Activated CD4-positive, alpha-beta memory T cell treated with anti-CD3 and anti-CD28 coated beads, Interleukin-2, amount 10 ng/mL, durations not matched to agents 7 days and 5 days (primary cell): Measurements from ENCODE around the gene ZDHHC14. TPM values are rescaled to one million over a fixed set of nuclear protein-coding genes. Genes with fewer than 3 reads are reported as not detected.
"Not testable (repeated sequence)": the region's sequence is repeated elsewhere in the genome, so short reads cannot be mapped to it uniquely, and the experiment has no call there.

ENCODE experiments used
- CTCF ChIA-PET: fragments of 350-600 bp; sonication (Branson Sonifier 250); formaldehyde crosslinking; loops from one replicate; lab custom pipeline; 2021; ENCODE audit warnings: antibody characterized with exemption, inconsistent platforms; lab: Charles Lee
- POLR2A ChIA-PET: fragments of 350-600 bp; sonication (Branson Sonifier 250); formaldehyde crosslinking; loops from one replicate; lab custom pipeline; 2021; ENCODE audit warnings: antibody characterized with exemption; lab: Charles Lee
- DNase-seq: peaks from one replicate; pipeline ENCODE4 v3.0.0-alpha.2; 2020
- H3K27ac Mint-ChIP-seq: one replicate; pipeline ENCODE4 v1.8.0; 2021; ENCODE audit warnings: mild to moderate bottlenecking, mixed read lengths
- H3K27me3 Mint-ChIP-seq: one replicate; pipeline ENCODE4 v1.8.0; 2021; ENCODE audit warnings: mixed read lengths
- H3K36me3 Mint-ChIP-seq: one replicate; pipeline ENCODE4 v1.8.0; 2021; ENCODE audit warnings: low read depth, mixed read lengths
- H3K4me1 Mint-ChIP-seq: one replicate; pipeline ENCODE4 v1.8.0; 2021; ENCODE audit warnings: mixed read lengths
- H3K4me3 Mint-ChIP-seq: one replicate; pipeline ENCODE4 v1.8.0; 2021; ENCODE audit warnings: mild to moderate bottlenecking, mixed read lengths
- H3K9me3 Mint-ChIP-seq: one replicate; pipeline ENCODE4 v1.8.0; 2021; ENCODE audit warnings: mixed read lengths
- total RNA-seq, 2 experiments: library from RNA; stranded (reverse); gene quantifications; one replicate each; pipeline ENCODE4 v1.2.3, GENCODE V29; 2021

Gene ZDHHC14
- total RNA-seq, 2 experiments from 2014 or later, result 8.1 to 8.7 TPM

DNA sequence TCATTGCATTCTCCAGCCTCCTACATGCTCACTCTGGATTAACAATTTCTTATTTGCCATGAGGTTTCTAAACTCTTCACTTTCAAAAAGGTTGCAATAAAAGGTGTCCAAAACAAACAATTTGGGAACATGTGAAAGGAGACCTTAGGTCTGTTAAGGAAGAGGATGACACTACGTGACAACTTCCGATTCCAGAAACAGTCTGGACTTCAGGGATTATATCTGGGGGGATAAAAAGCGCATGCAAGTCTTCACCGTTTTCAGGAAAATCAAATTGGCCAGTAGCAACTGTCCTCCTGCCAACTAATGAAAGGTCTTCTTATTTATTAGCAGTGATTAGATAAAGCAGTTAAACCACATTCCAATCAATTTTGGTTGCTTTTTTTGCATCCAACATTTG, 1.8 kb downstream of the ZDHHC14 start:
- Mint-ChIP-seq H3K36me3 (peaks cover 7% of the 10 kb centered on the region), H3K4me3 (peak overlapping the region; percentile 83), H3K27me3 (peaks cover 3% of the 10 kb centered on the region), H3K27ac (peak overlapping the region; percentile 6), H3K9me3 (no peaks in the 10 kb centered on the region), H3K4me1 (peaks cover 33% of the 10 kb centered on the region)
- POLR2A ChIA-PET, result interaction anchor here (1.5 kb wide), 1 partner anchor 104 kb away, joined by 3 read pairs; no protein-coding TSS in a partner anchor
- CTCF ChIA-PET, result no interaction called here
- no peak for DNase-seq

DNA sequence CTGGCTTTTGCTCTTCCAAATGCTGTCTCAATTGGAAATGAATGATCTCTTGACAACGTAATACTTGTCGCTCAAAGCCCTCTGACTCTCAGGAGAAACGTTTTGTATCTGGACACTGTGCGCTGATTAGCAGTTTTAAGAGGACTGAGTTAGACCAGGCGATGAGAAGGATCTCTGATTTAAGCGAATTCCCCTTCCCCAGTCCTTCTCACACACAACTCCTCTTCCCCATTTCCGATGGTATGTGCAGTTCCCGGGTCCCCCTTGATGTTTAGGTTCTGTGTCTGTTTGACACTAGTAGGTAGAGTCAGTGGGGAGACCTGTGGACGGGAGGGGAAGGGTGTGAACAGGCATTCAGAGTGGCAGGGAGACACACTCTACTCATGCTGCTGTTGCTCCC, 2.5 kb downstream of the ZDHHC14 start:
- no peak for DNase-seq
- Mint-ChIP-seq H3K27ac (no peak overlapping the region), H3K9me3 (no peaks in the 10 kb centered on the region), H3K4me1 (peaks cover 33% of the 10 kb centered on the region), H3K27me3 (peaks cover 3% of the 10 kb centered on the region), H3K36me3 (peaks cover 7% of the 10 kb centered on the region), H3K4me3 (peak overlapping the region; percentile 22)
- POLR2A ChIA-PET, result interaction anchor here (0.9 kb wide), 1 partner anchor 153 kb away, joined by 3 read pairs; no protein-coding TSS in a partner anchor
- CTCF ChIA-PET, result no interaction called here

DNA sequence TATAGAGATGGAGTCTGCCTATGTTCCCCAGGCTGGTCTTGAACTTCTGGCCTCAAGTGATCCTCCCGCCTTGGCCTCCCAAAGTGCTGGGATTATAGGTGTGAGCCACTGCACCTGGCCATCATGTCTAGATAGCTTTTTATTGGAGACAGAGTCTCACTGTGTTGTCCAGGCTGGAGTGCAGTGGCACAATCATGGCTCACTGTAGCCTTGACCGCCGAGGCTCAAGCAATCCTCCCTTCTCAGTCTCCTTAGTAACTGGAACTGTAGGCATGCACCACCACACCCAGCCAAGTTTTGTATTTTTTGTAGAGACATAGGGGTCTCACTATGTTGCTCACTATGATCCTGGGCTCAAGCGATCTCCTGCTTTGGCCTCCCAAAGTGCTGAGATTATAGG, 4.0 kb downstream of the ZDHHC14 start:
- Mint-ChIP-seq H3K4me1 (peaks cover 23% of the 10 kb centered on the region), H3K36me3 (peaks cover 16% of the 10 kb centered on the region)
- DNase-seq, POLR2A ChIA-PET, H3K27me3 Mint-ChIP-seq, H3K9me3 Mint-ChIP-seq, H3K27ac Mint-ChIP-seq, H3K4me3 Mint-ChIP-seq: not testable (repeated sequence)
- CTCF ChIA-PET, result interaction anchor here (1.5 kb wide), 1 partner anchor 26 kb away, joined by 3 read pairs; no protein-coding TSS in a partner anchor

DNA sequence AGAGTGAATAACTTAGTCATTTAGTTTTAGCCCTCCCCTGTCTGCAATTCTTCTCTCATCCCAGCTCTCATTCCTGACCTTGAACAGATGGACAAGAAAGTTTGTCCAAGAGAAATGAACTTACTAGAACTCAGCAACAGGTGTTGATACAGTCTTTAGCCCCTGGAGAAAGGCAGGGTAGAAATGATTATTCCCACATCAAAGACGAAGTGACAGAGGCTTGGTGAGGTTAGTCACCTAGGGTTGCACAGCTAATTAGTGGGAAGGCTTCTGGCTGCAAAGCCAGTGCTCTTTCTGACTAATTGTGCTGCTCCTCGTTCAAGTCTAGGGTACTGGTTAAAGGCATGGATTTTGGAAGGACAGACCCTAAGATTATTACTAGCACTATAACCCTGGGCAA, 4.5 kb downstream of the ZDHHC14 start:
- Mint-ChIP-seq H3K4me1 (peaks cover 23% of the 10 kb centered on the region), H3K36me3 (peaks cover 20% of the 10 kb centered on the region), H3K4me3 (no peak overlapping the region), H3K9me3 (peaks cover 7% of the 10 kb centered on the region), H3K27me3 (peaks cover 3% of the 10 kb centered on the region), H3K27ac (no peak overlapping the region)
- no peak for DNase-seq
- POLR2A ChIA-PET, result no interaction called here
- CTCF ChIA-PET, result interaction anchor here (1.5 kb wide), 1 partner anchor 26 kb away, joined by 3 read pairs; no protein-coding TSS in a partner anchor

DNA sequence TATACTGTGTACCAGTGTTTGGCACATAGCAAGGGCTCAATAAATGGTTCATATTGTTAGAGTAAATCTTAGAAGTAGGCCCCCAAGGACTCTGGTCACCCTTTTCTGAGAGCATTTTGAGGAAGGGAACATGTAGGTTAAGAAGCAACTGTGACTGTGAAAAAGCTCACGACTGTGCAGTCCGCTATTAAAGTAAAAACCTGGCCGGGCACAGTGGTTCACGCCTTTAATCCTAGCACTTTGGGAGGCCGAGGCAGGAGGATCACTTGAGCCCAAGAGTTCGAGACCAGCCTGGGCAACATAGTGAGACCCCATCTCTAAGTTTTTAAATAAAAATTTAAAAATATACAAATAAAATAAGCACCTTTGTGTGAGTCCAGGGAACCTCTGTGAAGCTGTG, 5.0 kb downstream of the ZDHHC14 start:
- peaks cover 23% of the 10 kb centered on the region for H3K4me1 Mint-ChIP-seq
- H3K4me3 Mint-ChIP-seq, result no peak overlapping the region
- peaks cover 3% of the 10 kb centered on the region for H3K27me3 Mint-ChIP-seq
- peaks cover 11% of the 10 kb centered on the region for H3K9me3 Mint-ChIP-seq
- ChIA-PET CTCF (no interaction called here), POLR2A (no interaction called here)
- H3K27ac Mint-ChIP-seq, result no peak overlapping the region
- DNase-seq, result no peak
- peaks cover 24% of the 10 kb centered on the region for H3K36me3 Mint-ChIP-seq

DNA sequence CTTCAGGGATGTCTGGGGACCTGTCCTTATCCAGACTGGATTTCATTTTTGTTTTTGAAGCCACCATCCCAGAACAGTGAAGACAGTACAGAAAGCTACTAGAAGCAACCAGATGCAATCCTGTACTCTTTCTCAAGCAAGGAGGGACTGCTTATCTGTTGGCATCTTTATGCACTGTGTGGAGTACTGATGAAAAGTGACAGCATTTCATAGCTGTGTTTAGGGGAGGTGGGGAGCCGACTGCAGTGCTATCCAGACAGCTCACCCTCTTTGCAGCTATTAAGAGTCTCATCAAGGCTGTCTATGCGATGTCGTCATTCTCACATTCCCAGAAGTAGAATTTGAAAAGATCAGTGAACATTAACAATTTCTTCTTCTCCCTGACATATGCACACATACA, 5.5 kb downstream of the ZDHHC14 start:
- POLR2A ChIA-PET, result no interaction called here
- H3K4me3 Mint-ChIP-seq, result no peak overlapping the region
- H3K4me1 Mint-ChIP-seq, result peaks cover 23% of the 10 kb centered on the region
- peaks cover 15% of the 10 kb centered on the region for H3K9me3 Mint-ChIP-seq
- CTCF ChIA-PET, result no interaction called here
- H3K36me3 Mint-ChIP-seq, result peaks cover 27% of the 10 kb centered on the region
- no peak overlapping the region for H3K27ac Mint-ChIP-seq
- DNase-seq, result no peak
- H3K27me3 Mint-ChIP-seq, result peaks cover 3% of the 10 kb centered on the region

DNA sequence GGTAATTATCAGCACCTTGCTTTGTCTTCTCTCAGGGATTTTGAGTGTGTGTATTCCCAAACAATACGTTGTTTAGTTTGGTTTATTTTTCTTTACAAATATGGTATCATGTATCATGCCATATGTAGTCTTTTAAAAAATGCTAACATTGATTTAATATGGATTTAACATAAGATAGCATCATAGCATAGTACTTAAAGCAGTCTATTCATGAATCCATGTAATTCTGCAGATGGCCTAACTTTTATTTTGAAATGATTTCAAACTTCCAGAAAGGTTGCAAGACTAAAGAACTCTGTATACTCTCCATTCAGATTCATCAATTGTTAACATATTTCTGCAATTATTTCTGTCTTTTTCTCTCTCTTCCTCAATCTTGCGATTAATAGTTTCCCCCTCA, 7.9 kb downstream of the ZDHHC14 start:
- peaks cover 24% of the 10 kb centered on the region for H3K9me3 Mint-ChIP-seq
- POLR2A ChIA-PET, result no interaction called here
- peaks cover 32% of the 10 kb centered on the region for H3K36me3 Mint-ChIP-seq
- no peak overlapping the region for H3K27ac Mint-ChIP-seq
- H3K4me3 Mint-ChIP-seq, result no peak overlapping the region
- peaks cover 3% of the 10 kb centered on the region for H3K27me3 Mint-ChIP-seq
- H3K4me1 Mint-ChIP-seq, result peaks cover 11% of the 10 kb centered on the region
- DNase-seq, result no peak
- CTCF ChIA-PET, result no interaction called here

DNA sequence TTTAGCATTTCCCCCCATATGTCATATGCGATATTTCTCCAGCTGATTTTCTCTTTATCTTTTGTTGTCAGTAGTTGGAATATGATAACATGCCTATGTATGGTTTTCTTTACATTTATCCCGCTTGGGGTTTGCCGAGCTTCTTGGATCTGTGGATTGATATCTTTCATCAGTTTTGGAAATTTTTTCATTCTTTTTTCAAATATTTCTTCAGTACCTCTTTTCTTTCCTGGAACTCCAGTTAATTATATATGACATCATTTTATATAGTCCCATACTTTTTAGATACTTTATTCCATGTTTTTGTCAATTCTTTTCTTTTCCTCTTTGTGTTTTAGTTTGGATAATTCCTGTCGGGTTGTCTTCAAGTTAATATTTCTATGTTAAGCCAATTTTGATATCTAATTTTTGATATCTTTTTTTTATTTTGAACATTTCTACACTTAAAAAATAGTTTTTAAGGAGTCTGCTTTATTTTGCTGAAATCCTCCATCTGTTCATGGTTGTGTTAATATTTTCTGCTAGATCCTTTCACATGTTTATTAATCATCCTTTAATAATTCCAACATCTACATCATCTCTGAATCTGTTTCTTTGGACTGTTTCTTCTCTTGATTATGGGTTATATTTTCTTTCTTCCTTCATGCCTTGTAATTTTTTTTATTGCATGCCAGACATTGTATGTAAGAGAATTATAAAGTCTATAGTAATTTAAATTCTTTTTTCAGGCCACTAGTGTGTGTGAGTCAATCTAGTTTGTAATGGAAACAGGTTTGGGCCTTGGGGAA, 9.5 kb downstream of the ZDHHC14 start:
- Mint-ChIP-seq H3K27ac (no peak overlapping the region), H3K4me3 (no peak overlapping the region), H3K9me3 (peaks cover 24% of the 10 kb centered on the region), H3K4me1 (peaks cover 2% of the 10 kb centered on the region), H3K27me3 (no peaks in the 10 kb centered on the region), H3K36me3 (peaks cover 34% of the 10 kb centered on the region)
- ChIA-PET POLR2A (no interaction called here), CTCF (no interaction called here)
- DNase-seq, result no peak

DNA sequence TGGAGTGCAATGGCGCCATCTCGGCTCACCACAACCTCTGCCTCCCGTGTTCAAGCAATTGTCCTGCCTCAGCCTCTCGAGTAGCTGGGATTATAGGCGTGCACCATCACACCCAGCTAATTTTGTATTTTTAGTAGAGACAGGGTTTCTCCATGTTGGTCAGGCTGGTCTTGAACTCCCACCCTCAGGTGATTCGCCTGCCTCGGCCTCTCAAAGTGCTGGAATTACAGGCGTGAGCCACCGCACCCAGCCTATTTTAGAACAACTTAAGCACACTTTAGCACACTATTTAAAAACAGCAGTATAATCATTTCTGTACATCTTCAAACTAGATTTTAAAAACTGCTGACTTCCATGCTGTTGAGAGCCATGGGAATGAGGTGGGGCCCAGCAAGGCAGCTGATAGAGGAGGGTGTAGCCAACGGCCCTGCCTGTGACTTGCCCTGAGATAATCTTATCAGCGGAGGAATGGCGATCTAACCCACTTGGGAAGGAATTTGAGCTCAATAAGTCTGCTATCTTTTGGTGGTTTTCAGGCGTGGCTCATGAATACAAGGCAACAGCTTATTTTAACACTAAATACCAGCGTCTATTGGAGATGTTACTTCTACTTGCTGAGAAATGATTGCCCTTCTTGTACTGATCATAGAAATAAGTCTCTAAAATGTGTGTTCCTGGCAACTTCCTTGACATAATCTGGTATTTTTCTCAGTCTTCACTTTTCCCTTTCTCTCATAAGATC, 12.1 kb downstream of the ZDHHC14 start:
- CTCF ChIA-PET, result no interaction called here

DNA sequence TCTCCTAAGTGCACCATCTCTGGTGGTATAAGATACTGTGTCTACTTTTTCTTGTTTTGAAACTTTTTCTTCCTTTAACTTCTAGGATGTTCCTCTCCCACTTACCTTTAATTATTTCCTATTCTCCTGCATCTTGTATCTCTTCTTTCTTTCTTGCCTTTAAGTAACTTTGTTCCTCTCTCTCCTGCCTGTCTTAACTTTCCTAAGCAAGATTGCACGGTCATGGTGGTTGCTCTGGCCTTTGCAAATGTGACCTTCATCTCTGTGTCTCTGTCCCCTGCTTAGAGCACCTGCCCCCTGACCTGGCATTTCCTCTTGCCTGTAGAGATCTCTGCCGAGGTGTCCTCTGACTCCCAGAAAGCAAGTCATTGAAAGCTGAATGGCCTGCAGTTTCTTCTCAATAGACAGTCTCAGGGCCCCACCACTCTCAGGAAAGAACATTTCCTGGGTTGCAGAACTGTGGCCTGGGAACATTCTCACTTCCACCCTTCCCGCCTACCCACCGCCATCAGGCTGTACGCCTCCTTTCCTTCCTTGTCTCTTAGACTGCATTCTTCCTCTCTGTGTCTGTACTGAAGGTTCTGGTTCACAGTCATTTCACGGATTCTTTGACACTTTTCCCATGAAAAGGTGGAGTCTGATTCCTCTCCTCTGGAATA, 12.8 kb downstream of the ZDHHC14 start:
- ChIA-PET POLR2A (no interaction called here), CTCF (no interaction called here)
- Mint-ChIP-seq H3K27me3 (no peaks in the 10 kb centered on the region), H3K27ac (no peak overlapping the region), H3K4me1 (no peaks in the 10 kb centered on the region), H3K4me3 (no peak overlapping the region), H3K9me3 (peaks cover 24% of the 10 kb centered on the region), H3K36me3 (peaks cover 32% of the 10 kb centered on the region)
- no peak for DNase-seq

More for the DNA sequence above, 12.1 kb downstream of the ZDHHC14 start:
- Mint-ChIP-seq H3K4me1 (no peaks in the 10 kb centered on the region), H3K9me3 (peaks cover 24% of the 10 kb centered on the region), H3K27ac (no peak overlapping the region), H3K36me3 (peaks cover 34% of the 10 kb centered on the region), H3K27me3 (no peaks in the 10 kb centered on the region), H3K4me3 (no peak overlapping the region)
- no peak for DNase-seq
- POLR2A ChIA-PET, result no interaction called here

DNA sequence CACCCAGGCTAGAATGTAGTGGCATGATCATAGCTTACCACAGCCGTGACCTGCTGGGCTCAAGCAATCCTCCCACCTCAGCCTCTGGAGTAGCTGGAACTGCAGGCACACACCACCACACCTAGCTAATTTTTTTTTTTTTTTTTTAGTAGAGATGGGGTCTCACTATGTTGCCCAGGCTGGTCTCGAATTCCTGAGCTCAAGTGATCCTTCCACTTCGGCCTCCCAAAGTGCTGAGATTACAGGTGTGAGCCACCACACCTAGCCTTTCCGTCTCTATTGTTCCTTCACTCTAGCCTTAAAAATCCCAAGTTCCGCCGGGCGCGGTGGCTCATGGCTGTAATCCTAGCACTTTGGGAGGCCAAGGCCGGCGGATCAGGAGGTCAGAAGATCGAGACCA, 14.2 kb downstream of the ZDHHC14 start:
- CTCF ChIA-PET, result interaction anchor here (1.4 kb wide), 1 partner anchor 20 kb away, joined by 3 read pairs; no protein-coding TSS in a partner anchor
- DNase-seq, H3K27ac Mint-ChIP-seq, H3K4me3 Mint-ChIP-seq, H3K4me1 Mint-ChIP-seq, H3K27me3 Mint-ChIP-seq: not testable (repeated sequence)
- Mint-ChIP-seq H3K9me3 (peaks cover 20% of the 10 kb centered on the region), H3K36me3 (peaks cover 23% of the 10 kb centered on the region)
- POLR2A ChIA-PET, result interaction anchor here (1.0 kb wide), 1 partner anchor 14 kb away, joined by 3 read pairs; the partner anchor contains the start of gene ZDHHC14

DNA sequence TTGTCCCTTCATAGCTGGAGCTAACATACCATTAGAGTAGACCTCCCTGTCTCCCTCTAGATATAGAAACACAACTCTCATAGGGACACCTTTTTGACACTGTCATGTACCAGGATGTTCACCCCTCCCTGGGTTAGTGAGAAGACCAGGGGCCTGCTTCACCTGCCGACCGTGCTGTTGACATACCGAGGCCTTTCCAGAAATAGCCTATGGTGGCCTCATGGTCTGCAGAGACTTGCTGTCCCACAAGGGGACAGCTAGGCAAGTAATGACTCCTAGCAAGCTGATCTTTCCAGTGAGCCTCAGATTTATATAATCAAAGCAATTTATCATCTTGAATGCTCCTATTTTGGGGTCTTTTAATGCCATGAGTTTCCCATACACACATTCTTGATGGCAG, 15.0 kb downstream of the ZDHHC14 start:
- Mint-ChIP-seq H3K9me3 (peaks cover 13% of the 10 kb centered on the region), H3K27ac (no peak overlapping the region), H3K4me3 (no peak overlapping the region), H3K27me3 (no peaks in the 10 kb centered on the region), H3K4me1 (no peaks in the 10 kb centered on the region), H3K36me3 (peaks cover 17% of the 10 kb centered on the region)
- ChIA-PET POLR2A (interaction anchor here (1.0 kb wide), 1 partner anchor 15 kb away, joined by 3 read pairs; the partner anchor contains the start of gene ZDHHC14), CTCF (interaction anchor here (1.4 kb wide), 1 partner anchor 21 kb away, joined by 3 read pairs; no protein-coding TSS in a partner anchor)
- DNase-seq, result no peak

DNA sequence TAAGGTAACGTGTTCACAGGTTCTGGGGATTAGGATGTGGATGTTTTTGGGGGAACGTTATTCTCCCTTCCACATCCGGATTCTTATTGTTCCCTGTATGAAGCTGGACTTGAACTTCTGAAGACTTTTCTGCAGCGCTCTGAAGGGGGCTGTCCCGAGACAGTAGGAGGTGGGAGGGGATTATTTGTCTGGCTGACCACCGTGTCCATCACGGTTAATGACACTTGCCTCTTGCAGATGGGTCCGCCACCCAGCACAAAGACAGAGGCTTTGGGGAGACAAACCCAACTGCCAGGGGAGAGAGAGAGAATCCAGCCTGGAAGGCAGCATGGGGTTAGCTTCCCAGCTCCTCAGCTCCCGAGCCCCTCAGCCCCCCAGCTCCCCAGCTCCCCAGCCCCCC, 16.7 kb downstream of the ZDHHC14 start:
- POLR2A ChIA-PET, result no interaction called here
- Mint-ChIP-seq H3K4me3 (no peak overlapping the region), H3K9me3 (no peaks in the 10 kb centered on the region), H3K27ac (no peak overlapping the region), H3K36me3 (peaks cover 12% of the 10 kb centered on the region), H3K4me1 (no peaks in the 10 kb centered on the region), H3K27me3 (no peaks in the 10 kb centered on the region)
- CTCF ChIA-PET, result no interaction called here
- no peak for DNase-seq
